ENCODE data around the gene NADK.

- no peak for TF ChIP-seq CTCF (IDR thresholded peaks at IDR 0.05)
- TF ChIP-seq POLR2A (IDR thresholded peaks at IDR 0.05), result no peak
- no peak for TF ChIP-seq POLR2AphosphoS5 (IDR thresholded peaks at IDR 0.05)
These were observed 17.6 kb downstream of the NADK start for GRCh38 chr1:1760715-1761114.

Data from prostate gland (tissue), 2 donors.